HepG2 (cell line): Measurements from ENCODE around the gene KRT33A. TPM values are rescaled to one million over a fixed set of nuclear protein-coding genes. Genes with fewer than 3 reads are reported as not detected.
A peak's percentile ranks its signal among the peaks of the same experiment; 100 is the strongest.

Experiments
- ATRX ChIP-seq: sonication (generic); formaldehyde crosslinking; IDR thresholded peaks from 2 replicates; pipeline ENCODE4 v1.4.0; 2020; ENCODE audit warnings: missing genetic modification reagents, borderline replicate concordance
- IKZF4 ChIP-seq: sonication (generic); formaldehyde crosslinking; IDR thresholded peaks from 2 replicates; pipeline ENCODE4 v1.5.1; 2020; ENCODE audit warnings: borderline replicate concordance, mild to moderate bottlenecking, low read depth, missing genetic modification reagents; ENCODE audit errors: not compliant biosample characterization
- MTERF4 ChIP-seq: sonication (generic); formaldehyde crosslinking; IDR thresholded peaks from 2 replicates; pipeline ENCODE4 v1.8.0; 2023; ENCODE audit warnings: mild to moderate bottlenecking, missing genetic modification reagents
- NRL ChIP-seq: sonication (generic); formaldehyde crosslinking; IDR thresholded peaks from 2 replicates; pipeline ENCODE4 v1.5.0; 2020; ENCODE audit warnings: missing genetic modification reagents, mild to moderate bottlenecking, moderate library complexity, borderline replicate concordance
- REST ChIP-seq, 2 experiments: IDR thresholded peaks; 2 replicates each; pipeline ENCODE4 v1.6.1; 2011 to 2012; ENCODE audit warnings: low read length in 2 of 2, borderline replicate concordance in 1 of 2, low read depth in 1 of 2, mild to moderate bottlenecking in 1 of 2, moderate library complexity in 1 of 2
- SETDB1 ChIP-seq: sonication (generic); formaldehyde crosslinking; IDR thresholded peaks from 2 replicates; pipeline ENCODE4 v1.5.1; 2020; ENCODE audit warnings: missing genetic modification reagents, mild to moderate bottlenecking, borderline replicate concordance
- YEATS4 ChIP-seq: sonication (generic); formaldehyde crosslinking; IDR thresholded peaks from 2 replicates; pipeline ENCODE4 v1.4.0; 2020; ENCODE audit warnings: missing genetic modification reagents, borderline replicate concordance
- ZBTB49 ChIP-seq: sonication (generic); formaldehyde crosslinking; IDR thresholded peaks from 2 replicates; pipeline ENCODE4 v1.4.0; 2020; ENCODE audit warnings: missing genetic modification reagents, borderline replicate concordance
- ZNF446 ChIP-seq: sonication (generic); formaldehyde crosslinking; IDR thresholded peaks from 2 replicates; pipeline ENCODE4 v1.5.0; 2020; ENCODE audit warnings: mild to moderate bottlenecking, missing genetic modification reagents
- ZNF530 ChIP-seq: sonication (generic); formaldehyde crosslinking; IDR thresholded peaks from 2 replicates; pipeline ENCODE4 v1.5.0; 2020; ENCODE audit warnings: low read depth, mild to moderate bottlenecking, missing genetic modification reagents
- ZNF577 ChIP-seq: sonication (generic); formaldehyde crosslinking; IDR thresholded peaks from 2 replicates; pipeline ENCODE4 v1.4.0; 2020; ENCODE audit warnings: mild to moderate bottlenecking, low read depth, missing genetic modification reagents, borderline replicate concordance
- ZNF691 ChIP-seq: sonication (generic); formaldehyde crosslinking; IDR thresholded peaks from 2 replicates; pipeline ENCODE4 v1.4.0; 2020; ENCODE audit warnings: missing genetic modification reagents, low read depth, mild to moderate bottlenecking, borderline replicate concordance
- polyA plus RNA-seq, 8 experiments: library from polyadenylated mRNA; depleted of rRNA in 3 of 8; stranded (reverse) in 7 of 8; unstranded in 1 of 8; fragments of >200 nt; fragmentation: Illumina TruSeq in 4 of 8; extraction: Trizol in 4 of 8; gene quantifications; 2 replicates each; pipeline versions ENCODE4 v1.2.1 to v1.2.3, GENCODE V29; 2011 to 2016; ENCODE audit warnings: low read depth in 4 of 8, missing spikeins in 1 of 8, mixed read lengths in 1 of 8; ENCODE audit not compliant: insufficient read depth in 1 of 8
- total RNA-seq, 5 experiments: library from RNA; depleted of rRNA; stranded (reverse); fragments of >200 nt; fragmentation: Illumina TruSeq; extraction: Trizol; gene quantifications; 2 replicates each; pipeline ENCODE4 v1.2.3, GENCODE V29; 2016; ENCODE audit warnings: low read depth in 1 of 5
- TF ChIP-seq, protein P1 (sequence below): sonication (generic); formaldehyde crosslinking; IDR thresholded peaks from 2 replicates; pipeline ENCODE4 v1.4.0; 2020; ENCODE audit warnings: low read depth, mild to moderate bottlenecking, missing genetic modification reagents
- TF ChIP-seq, protein P2 (sequence below): sonication (generic); formaldehyde crosslinking; conservative IDR thresholded peaks from 2 replicates; pipeline ENCODE4 v1.4.0; 2020; ENCODE audit warnings: missing genetic modification reagents

Gene KRT33A
- total and polyA plus RNA-seq, 2 of the 13 experiments (the other 11 are each of a cell fraction or from before 2014, with no cell fraction given) = not detected

DNA sequence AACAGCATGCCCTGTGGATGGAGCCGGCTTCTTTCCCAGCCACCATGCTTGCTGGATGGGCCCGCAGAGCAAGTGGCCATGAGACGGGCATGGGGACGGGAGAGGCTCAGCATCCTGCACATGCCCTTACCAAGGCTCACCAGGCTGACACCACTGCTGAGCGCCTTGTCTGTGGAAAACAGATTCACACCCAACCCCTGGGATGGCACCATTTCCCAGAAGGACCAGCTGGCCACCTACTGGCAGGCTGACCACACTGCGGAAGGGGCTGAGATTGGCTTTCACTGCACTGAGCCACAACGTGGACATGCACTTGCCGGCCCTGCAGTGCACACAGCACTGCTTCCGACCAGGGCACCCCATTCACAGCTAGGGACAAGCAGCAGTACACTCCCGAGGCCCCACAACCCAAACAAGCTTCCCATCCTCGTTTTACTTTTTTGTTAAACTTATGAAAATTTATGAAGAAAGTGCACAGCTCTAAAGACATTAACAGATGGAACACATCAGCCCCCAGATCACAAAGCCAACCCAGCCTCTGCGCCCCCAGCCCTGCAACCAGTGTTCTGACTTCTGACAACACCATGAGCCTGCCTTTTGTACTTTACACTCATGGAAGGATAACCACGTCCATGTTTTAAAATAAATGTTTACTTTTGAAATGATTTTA, 21.2 kb downstream of the KRT33A start (continued):
- TF ChIP-seq, protein P1, sequence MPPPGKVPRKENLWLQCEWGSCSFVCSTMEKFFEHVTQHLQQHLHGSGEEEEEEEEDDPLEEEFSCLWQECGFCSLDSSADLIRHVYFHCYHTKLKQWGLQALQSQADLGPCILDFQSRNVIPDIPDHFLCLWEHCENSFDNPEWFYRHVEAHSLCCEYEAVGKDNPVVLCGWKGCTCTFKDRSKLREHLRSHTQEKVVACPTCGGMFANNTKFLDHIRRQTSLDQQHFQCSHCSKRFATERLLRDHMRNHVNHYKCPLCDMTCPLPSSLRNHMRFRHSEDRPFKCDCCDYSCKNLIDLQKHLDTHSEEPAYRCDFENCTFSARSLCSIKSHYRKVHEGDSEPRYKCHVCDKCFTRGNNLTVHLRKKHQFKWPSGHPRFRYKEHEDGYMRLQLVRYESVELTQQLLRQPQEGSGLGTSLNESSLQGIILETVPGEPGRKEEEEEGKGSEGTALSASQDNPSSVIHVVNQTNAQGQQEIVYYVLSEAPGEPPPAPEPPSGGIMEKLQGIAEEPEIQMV (CRISPR knock-in tag) = no peak
- TF ChIP-seq ATRX (CRISPR knock-in tag) (no peak), ZNF530 (no peak), IKZF4 (CRISPR knock-in tag) (no peak), NRL (no peak), SETDB1 (no peak), ZBTB49 (CRISPR knock-in tag) (no peak), YEATS4 (CRISPR knock-in tag) (no peak), ZNF691 (CRISPR knock-in tag) (peak; percentile 78; the same call in 1 of the 2 replicates), ZNF577 (CRISPR knock-in tag) (no peak), ZNF446 (no peak), MTERF4 (CRISPR knock-in tag) (no peak), REST (IDR thresholded peaks at IDR 0.05; ENCODE audit: borderline replicate concordance in 1 of 2, low read depth in 1 of 2, low read length in 2 of 2) (no peak)
- TF ChIP-seq, protein P2, sequence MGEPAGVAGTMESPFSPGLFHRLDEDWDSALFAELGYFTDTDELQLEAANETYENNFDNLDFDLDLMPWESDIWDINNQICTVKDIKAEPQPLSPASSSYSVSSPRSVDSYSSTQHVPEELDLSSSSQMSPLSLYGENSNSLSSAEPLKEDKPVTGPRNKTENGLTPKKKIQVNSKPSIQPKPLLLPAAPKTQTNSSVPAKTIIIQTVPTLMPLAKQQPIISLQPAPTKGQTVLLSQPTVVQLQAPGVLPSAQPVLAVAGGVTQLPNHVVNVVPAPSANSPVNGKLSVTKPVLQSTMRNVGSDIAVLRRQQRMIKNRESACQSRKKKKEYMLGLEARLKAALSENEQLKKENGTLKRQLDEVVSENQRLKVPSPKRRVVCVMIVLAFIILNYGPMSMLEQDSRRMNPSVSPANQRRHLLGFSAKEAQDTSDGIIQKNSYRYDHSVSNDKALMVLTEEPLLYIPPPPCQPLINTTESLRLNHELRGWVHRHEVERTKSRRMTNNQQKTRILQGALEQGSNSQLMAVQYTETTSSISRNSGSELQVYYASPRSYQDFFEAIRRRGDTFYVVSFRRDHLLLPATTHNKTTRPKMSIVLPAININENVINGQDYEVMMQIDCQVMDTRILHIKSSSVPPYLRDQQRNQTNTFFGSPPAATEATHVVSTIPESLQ (CRISPR knock-in tag) = no peak
